Cerebellar cortex (tissue), 1 donor: Measurements from ENCODE around the gene CTNNA2.
A peak's percentile ranks its signal among the peaks of the same experiment; 100 is the strongest.

Experiments
- DNase-seq: peaks from one replicate; pipeline ENCODE4 v3.0.0-alpha.2; 2015; ENCODE audit warnings: low spot score

The CTNNA2 gene

GRCh38 chr2:79512442-79513401, at the start of gene CTNNA2:
Gene CTNNA2 (plus strand): TSS chr2:79513051.
- peak; percentile 79 for DNase-seq

- no peak for DNase-seq
These were observed 25.5 kb upstream of the CTNNA2 start for GRCh38 chr2:79487399-79487798.

GRCh38 chr2:79511320-79511951, 1.4 kb upstream of the CTNNA2 start:
- DNase-seq, result peak; percentile 16

DNA sequence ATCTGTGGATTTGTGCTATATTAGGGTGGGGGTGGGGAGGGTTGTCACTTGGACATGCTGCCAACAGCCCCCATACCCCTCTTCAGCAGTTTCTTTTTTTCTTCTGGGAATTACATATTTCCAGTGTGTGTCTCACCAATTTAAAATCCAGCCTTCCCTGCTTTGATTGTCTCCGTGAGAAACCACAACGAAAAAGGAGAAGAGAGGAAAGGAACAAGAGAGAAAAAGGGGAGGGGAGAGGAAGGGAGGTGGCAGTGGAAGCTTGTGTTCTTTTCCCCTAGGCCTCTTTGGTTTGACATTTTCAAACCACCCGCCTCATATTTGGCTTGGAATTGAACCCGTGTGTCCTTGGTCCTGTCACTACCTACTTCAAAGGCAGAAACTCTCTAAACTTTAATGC, 860 bp downstream of the CTNNA2 start:
- peak; percentile 23 for DNase-seq

DNA sequence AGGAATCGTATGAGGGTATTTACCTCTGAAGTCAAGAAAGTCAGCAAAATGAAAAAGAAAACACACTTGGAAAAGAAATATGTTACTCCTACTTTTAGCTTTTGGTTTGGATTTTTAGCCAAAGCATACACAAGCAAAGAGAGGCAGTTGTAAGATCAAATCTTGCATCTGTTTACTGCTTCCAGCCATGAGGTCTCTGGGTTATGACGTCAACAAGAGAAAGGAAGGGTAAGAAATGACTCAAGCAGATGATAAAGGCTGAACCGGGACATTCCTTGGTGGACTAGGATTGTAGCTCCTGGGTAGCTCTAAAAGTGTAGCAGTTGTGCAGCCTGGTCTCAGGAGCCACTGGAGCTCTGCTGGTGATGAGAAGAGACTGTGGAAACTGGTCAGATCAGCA, 16.8 kb downstream of the CTNNA2 start:
- DNase-seq, result no peak

DNA sequence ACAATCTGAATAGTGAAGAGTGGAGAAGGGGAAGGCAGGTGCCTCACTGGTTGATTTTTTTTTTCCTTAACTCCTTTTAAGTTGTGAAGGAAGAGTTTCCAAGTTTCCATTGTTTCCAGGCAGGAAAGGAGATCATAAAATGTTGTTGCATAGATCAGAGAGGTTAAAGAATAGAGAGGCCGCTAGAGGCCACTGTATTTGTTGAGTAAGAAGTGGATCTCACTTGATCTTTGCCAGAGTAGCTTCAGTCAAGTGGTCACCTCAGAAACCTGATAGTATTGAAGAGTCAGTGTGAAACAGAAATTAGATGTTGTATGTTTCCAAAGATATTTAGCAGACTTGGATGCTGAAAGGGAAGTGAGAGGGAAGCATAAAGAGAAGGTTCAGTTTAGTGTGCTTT, 17.6 kb downstream of the CTNNA2 start:
- no peak for DNase-seq

DNA sequence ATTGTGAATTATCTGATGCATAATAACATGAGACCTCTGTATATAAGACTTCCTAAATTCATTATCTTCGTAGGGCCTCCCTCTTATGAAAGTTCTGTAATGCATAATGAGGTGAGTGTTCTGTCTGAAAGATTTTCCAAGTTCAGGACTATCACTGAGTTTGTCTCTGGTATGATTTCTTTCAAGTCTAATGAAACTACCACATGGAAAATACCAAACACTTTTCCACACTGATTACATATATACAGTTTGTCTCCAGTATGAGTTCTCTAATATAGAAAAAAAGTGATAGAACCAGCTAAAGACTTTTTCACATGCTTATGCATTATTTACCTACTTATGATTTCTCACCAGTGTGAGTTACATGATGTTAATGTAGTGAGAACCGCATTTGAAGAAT, 34.7 kb downstream of the CTNNA2 start:
- no peak for DNase-seq

- DNase-seq, result no peak
These were observed 39.8 kb downstream of the CTNNA2 start for GRCh38 chr2:79552653-79553052.

DNA sequence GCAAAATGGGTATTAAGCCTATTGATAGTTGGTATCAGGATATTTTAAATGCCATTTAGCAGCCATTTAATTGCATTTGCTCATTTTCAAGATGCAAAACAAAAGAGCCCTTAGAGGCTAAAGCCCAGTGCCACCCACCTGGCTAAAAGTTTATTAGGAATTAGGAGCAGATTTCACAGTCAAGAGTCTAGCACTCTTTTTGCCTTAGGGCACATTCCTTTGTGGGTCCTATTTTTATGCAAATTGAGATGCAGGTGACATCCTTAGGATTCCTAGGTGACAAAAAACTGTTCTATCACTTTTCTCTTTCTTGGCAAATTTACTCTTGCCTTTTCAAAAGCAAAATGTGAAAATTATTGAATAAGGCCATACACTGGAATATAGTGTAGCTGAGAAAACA, 42.0 kb downstream of the CTNNA2 start:
- no peak for DNase-seq

DNA sequence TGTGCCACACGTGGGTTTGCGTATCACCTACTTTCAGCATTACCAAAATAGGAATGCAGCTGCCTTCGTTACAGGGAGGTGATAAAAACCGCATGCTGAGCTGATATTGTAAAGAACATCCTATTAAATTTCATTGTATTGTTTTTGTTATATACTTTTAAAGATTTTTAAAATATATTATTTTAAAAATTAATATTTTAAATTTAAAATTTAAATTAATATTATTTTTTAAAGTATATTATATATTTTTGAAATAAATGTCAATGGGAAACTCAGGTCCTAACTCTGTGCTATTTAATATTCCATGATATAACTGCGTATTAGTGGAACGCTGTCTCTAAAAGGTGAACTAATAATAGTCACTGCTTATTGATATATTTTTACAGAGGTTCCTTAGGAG, 51.2 kb downstream of the CTNNA2 start:
- no peak for DNase-seq

GRCh38 chr2:79569048-79569447, 56.2 kb downstream of the CTNNA2 start:
- DNase-seq, result no peak

DNA sequence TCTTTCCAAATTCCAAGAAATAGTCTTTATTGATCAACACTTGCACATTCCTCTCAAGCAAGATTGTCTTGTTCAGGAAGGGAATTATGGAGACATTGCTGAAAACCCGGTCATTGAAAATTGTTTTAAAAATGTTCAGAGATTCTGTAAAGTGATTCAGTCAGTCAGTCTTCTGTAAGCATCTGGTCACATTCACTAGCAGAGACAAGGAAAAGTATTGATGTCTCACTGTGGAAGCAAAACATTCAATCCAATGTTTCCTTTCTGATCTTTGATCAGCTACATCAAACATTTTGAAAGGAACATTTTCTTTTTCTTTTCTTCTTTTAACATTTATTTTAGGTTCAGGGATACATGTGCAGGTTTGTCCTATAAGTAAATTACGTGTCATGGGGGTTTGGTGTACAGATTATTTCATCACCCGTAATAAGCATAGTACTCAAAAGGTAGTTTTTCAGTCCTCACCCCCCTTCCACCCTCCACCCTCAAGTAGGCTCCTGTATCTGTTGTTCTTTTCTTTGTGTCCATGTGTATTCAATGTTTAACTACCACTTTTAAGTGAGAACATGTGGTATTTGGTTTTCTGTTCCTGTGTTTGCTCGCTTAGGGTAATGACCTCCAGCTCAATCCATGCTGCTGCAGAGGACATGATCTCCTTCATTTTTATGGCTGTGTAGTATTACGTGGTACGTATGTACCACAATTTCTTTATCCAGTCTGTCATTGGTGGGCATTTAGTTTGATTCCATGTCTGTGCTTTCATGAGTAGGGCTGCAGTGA, 61.2 kb downstream of the CTNNA2 start:
- DNase-seq, result no peak

- DNase-seq, result no peak
These were observed 63.6 kb downstream of the CTNNA2 start for GRCh38 chr2:79576451-79576850.

DNA sequence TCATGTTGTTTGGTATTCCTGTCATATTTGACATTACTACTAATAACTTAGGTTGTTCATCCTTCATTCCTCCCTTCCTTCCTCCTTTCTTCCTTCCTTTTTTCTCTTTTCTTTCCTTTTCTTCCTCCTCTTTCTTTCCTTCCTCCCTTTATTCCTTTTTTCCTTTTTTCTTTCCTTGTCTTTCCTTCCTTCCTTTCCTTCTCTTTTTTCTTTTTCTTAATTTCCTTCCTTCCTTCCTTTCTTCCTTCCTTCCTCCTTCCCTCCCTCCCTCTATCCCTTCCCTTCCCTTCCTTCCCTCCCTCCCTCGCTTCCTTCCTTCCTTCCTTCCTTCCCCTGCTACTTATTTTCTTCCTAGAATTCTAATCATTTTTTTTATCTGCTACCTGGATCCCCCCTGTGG, 66.1 kb downstream of the CTNNA2 start:
- no peak for DNase-seq

DNA sequence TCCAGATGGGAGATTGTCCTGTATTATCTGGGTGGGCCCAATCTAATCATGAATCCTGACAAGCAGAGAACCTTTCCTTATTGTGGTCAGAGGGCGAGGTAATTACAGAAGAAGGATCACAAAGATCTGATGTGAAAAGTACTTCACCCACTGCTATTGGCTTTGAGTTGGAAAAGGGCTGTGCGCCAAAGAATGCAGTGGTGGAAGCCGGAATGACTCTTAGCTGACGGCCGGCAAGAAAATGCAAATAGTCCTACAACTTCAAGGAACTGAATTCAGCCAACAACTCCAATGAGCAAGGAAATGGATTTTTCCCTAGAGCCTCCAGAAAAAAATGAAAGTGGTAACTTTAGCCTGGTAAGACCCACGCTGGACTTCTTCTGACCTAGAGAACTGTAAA, 67.3 kb downstream of the CTNNA2 start:
- no peak for DNase-seq

- DNase-seq, result no peak
These were observed 73.0 kb downstream of the CTNNA2 start for GRCh38 chr2:79585701-79586433.

DNA sequence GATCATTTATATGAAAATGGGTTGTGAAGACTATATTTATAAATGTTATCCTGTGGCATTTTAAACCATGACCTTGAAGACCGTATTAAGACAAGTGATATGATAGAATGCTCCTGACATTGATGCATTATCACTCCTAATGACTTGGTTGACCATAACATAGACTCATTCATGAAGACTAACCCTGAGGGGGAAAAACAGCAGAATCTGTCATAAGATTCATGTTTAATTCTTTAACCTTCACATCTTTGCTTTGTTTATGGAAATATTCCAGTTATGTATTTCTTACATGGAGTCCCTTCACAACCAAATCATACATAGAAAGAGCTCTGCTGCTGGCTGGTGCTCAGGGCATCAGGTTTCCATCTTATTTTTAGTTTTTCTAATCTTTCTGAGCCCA, 78.4 kb downstream of the CTNNA2 start:
- DNase-seq, result no peak

DNA sequence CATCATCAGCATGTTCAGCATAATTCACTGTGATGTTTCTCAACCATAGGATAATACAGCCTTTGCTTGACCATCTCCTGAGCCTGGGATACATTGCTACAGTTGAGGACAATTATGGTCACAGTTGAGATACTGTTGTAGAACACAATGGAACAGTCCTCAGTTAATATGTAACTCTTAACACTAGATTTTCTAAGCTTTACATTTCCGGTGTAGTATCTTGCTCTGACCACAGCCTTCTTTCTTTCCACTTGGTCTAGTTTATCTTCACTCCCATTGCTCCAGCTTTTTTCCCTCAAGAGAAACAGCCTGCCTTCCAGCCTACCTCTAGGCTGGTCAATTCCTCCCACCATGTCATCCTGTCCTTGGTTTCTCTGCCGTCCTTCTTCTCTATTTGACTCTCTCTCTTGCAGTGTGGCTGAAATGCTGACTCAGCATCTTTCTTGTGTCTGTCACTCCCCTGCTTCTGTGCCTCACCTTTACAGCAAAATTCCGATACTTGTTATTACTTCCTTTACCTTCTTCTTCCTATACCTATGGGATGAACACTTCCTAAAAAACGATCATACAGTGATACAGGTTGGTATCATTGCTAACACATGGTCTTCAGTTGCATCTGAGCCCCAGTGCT, 80.5 kb downstream of the CTNNA2 start:
- no peak for DNase-seq

GRCh38 chr2:79596403-79596802, 83.6 kb downstream of the CTNNA2 start:
- DNase-seq, result no peak

GRCh38 chr2:79604748-79605147, 91.9 kb downstream of the CTNNA2 start:
- DNase-seq, result no peak

GRCh38 chr2:79611448-79612016, 98.7 kb downstream of the CTNNA2 start:
- DNase-seq, result no peak
